ENCODE data around the gene USP48.

GRCh38 chr1:21707891-21708290 is 75.1 kb downstream of the USP48 start:
- TF ChIP-seq HDGF (IDR thresholded peaks at IDR 0.05; ENCODE audit: borderline replicate concordance) (no peak), LEF1 (IDR thresholded peaks at IDR 0.05; ENCODE audit: borderline replicate concordance) (no peak), SP1 (IDR thresholded peaks at IDR 0.05) (no peak), SUZ12 (IDR thresholded peaks at IDR 0.05) (no peak), ARNT (IDR thresholded peaks at IDR 0.05) (no peak), TARDBP (IDR thresholded peaks at IDR 0.05) (no peak), L3MBTL2 (conservative IDR thresholded peaks at IDR 0.05) (no peak), FOXM1 (IDR thresholded peaks at IDR 0.05; ENCODE audit: borderline replicate concordance) (no peak)
